Measurements from ENCODE around the gene OIP5.
"Not testable (repeated sequence)": the region's sequence is repeated elsewhere in the genome, so short reads cannot be mapped to it uniquely, and the experiment has no call there.

OIP5 gene

GRCh38 chr15:41333026-41333562 is 703 bp upstream of the OIP5 start:
- no peak for TF ChIP-seq CTCF (IDR thresholded peaks at IDR 0.05; ENCODE audit: low read depth, low read length)
- H3K4me3 ChIP-seq (ENCODE audit: low read depth, low read length), result peak overlapping the region; percentile 83
- DNase-seq (ENCODE audit: low read depth, low spot score), result no peak
- in situ Hi-C loops (cut with HindIII; ENCODE audit: low sequenced_read_pairs), result no loop called here

- peak; percentile 66 for DNase-seq (ENCODE audit: low read depth, low spot score)
- TF ChIP-seq CTCF (IDR thresholded peaks at IDR 0.05; ENCODE audit: low read depth, low read length), result peak; percentile 85
- in situ Hi-C loops (cut with HindIII; ENCODE audit: low sequenced_read_pairs), result no loop called here
- H3K4me3 ChIP-seq (ENCODE audit: low read depth, low read length), result peak overlapping the region; percentile 83
These were observed 578 bp downstream of the OIP5 start for GRCh38 chr15:41331833-41332193.

- no peak for TF ChIP-seq CTCF (IDR thresholded peaks at IDR 0.05; ENCODE audit: low read depth, low read length)
- in situ Hi-C loops (cut with HindIII; ENCODE audit: low sequenced_read_pairs), result no loop called here
- peak overlapping the region; percentile 83 for H3K4me3 ChIP-seq (ENCODE audit: low read depth, low read length)
- DNase-seq (ENCODE audit: low read depth, low spot score), result no peak
These were observed 1.1 kb downstream of the OIP5 start for GRCh38 chr15:41331281-41331680.

- H3K4me3 ChIP-seq (ENCODE audit: low read depth, low read length), result no peak overlapping the region
- DNase-seq (ENCODE audit: low read depth, low spot score), result no peak
- in situ Hi-C loops (cut with HindIII; ENCODE audit: low sequenced_read_pairs), result no loop called here
- no peak for TF ChIP-seq CTCF (IDR thresholded peaks at IDR 0.05; ENCODE audit: low read depth, low read length)
These were observed 8.8 kb downstream of the OIP5 start for GRCh38 chr15:41323611-41324010.

- H3K4me3 ChIP-seq (ENCODE audit: low read depth, low read length); DNase-seq (ENCODE audit: low read depth, low spot score); in situ Hi-C loops (cut with HindIII; ENCODE audit: low sequenced_read_pairs): not testable (repeated sequence)
These were observed 11.5 kb downstream of the OIP5 start for GRCh38 chr15:41320805-41321330.

- in situ Hi-C loops (cut with HindIII; ENCODE audit: low sequenced_read_pairs), result no loop called here
- H3K4me3 ChIP-seq (ENCODE audit: low read depth, low read length), result no peak overlapping the region
- no peak for DNase-seq (ENCODE audit: low read depth, low spot score)
- no peak for TF ChIP-seq CTCF (IDR thresholded peaks at IDR 0.05; ENCODE audit: low read depth, low read length)
These were observed 23.0 kb downstream of the OIP5 start for GRCh38 chr15:41309226-41309905.

GRCh38 chr15:41307679-41308078 is 24.7 kb downstream of the OIP5 start:
- in situ Hi-C loops (cut with HindIII; ENCODE audit: low sequenced_read_pairs), result no loop called here
- no peak for TF ChIP-seq CTCF (IDR thresholded peaks at IDR 0.05; ENCODE audit: low read depth, low read length)
- no peak for DNase-seq (ENCODE audit: low read depth, low spot score)

More at GRCh38 chr15:41307679-41308078, 24.7 kb downstream of the OIP5 start:
- no peak overlapping the region for H3K4me3 ChIP-seq (ENCODE audit: low read depth, low read length)

Data from astrocyte of the spinal cord (primary cell).